GM15510 (cell line): ENCODE results near the gene KCP.

Experiments used
- POLR2A ChIP-seq: IDR thresholded peaks from 3 replicates; pipeline ENCODE4 v1.6.1; 2011; ENCODE audit warnings: borderline replicate concordance; ENCODE audit not compliant: insufficient read length; ENCODE audit errors: extremely low read depth

KCP gene

GRCh38 chr7:128906766-128907559 lies 3.5 kb downstream of the KCP start:
- TF ChIP-seq POLR2A: no peak

- TF ChIP-seq POLR2A: no peak
Measured at GRCh38 chr7:128906001-128906765, 4.3 kb downstream of the KCP start.

- TF ChIP-seq POLR2A: no peak
Measured at GRCh38 chr7:128904381-128905197, 5.9 kb downstream of the KCP start.

- TF ChIP-seq POLR2A: no peak
Measured at GRCh38 chr7:128903621-128904361, 6.7 kb downstream of the KCP start.

- TF ChIP-seq POLR2A: no peak
Measured at GRCh38 chr7:128902761-128903585, 7.5 kb downstream of the KCP start.

GRCh38 chr7:128900237-128900636 lies 10.3 kb downstream of the KCP start:
- no peak for TF ChIP-seq POLR2A

- no peak for TF ChIP-seq POLR2A
Measured at GRCh38 chr7:128899392-128899791, 11.1 kb downstream of the KCP start.

- TF ChIP-seq POLR2A: no peak
Measured at GRCh38 chr7:128895320-128895719, 15.2 kb downstream of the KCP start.

- TF ChIP-seq POLR2A: no peak
Measured at GRCh38 chr7:128894101-128894440, 16.4 kb downstream of the KCP start.

GRCh38 chr7:128893251-128894100 lies 17.0 kb downstream of the KCP start:
- no peak for TF ChIP-seq POLR2A

- TF ChIP-seq POLR2A: no peak
Measured at GRCh38 chr7:128892521-128893250, 17.8 kb downstream of the KCP start.

GRCh38 chr7:128891942-128892269 lies 18.6 kb downstream of the KCP start:
- no peak for TF ChIP-seq POLR2A

- no peak for TF ChIP-seq POLR2A
Measured at GRCh38 chr7:128891110-128891941, 19.2 kb downstream of the KCP start.
